SKM-1 treated with dmso at 0.1 percent for 144 hours (cell line): Measurements from ENCODE around the gene DBH.

ENCODE experiments used
- DNase-seq: peaks from one replicate; lab custom pipeline; 2025; ENCODE audit not compliant: unreplicated experiment; lab: John Stamatoyannopoulos, UW

The DBH gene

GRCh38 chr9:133635533-133636531 is at the start of gene DBH:
Gene DBH (plus strand): TSS chr9:133636363. CDS start chr9:133636372, 9 bp downstream.
- DNase-seq, result no peak

- DNase-seq, result no peak
Measured at GRCh38 chr9:133587051-133587450, 49.1 kb upstream of the DBH start.

GRCh38 chr9:133587466-133587865 is 48.7 kb upstream of the DBH start:
- no peak for DNase-seq

- no peak for DNase-seq
Measured at GRCh38 chr9:133589454-133590227, 46.5 kb upstream of the DBH start.

- no peak for DNase-seq
Measured at GRCh38 chr9:133590231-133590855, 45.8 kb upstream of the DBH start.

- DNase-seq, result no peak
Measured at GRCh38 chr9:133591116-133591910, 44.9 kb upstream of the DBH start.

- DNase-seq, result no peak
Measured at GRCh38 chr9:133591985-133592384, 44.2 kb upstream of the DBH start.

- no peak for DNase-seq
Measured at GRCh38 chr9:133592731-133593409, 43.3 kb upstream of the DBH start.

- DNase-seq, result no peak
Measured at GRCh38 chr9:133593587-133594253, 42.4 kb upstream of the DBH start.

GRCh38 chr9:133594310-133594709 is 41.9 kb upstream of the DBH start:
- DNase-seq, result no peak

GRCh38 chr9:133595910-133596309 is 40.3 kb upstream of the DBH start:
- no peak for DNase-seq

GRCh38 chr9:133597316-133597957 is 38.7 kb upstream of the DBH start:
- no peak for DNase-seq

GRCh38 chr9:133598978-133599377 is 37.2 kb upstream of the DBH start:
- no peak for DNase-seq

- no peak for DNase-seq
Measured at GRCh38 chr9:133599470-133600173, 36.5 kb upstream of the DBH start.

GRCh38 chr9:133600739-133601138 is 35.4 kb upstream of the DBH start:
- no peak for DNase-seq

- no peak for DNase-seq
Measured at GRCh38 chr9:133601746-133602145, 34.4 kb upstream of the DBH start.

GRCh38 chr9:133602277-133602676 is 33.9 kb upstream of the DBH start:
- no peak for DNase-seq

- no peak for DNase-seq
Measured at GRCh38 chr9:133603135-133603927, 32.8 kb upstream of the DBH start.
